IMR-90 (cell line): ENCODE data around the gene ANKRD10. TPM values are rescaled to one million over a fixed set of nuclear protein-coding genes. Genes with fewer than 3 reads are reported as not detected.

ENCODE experiments used
- ATAC-seq: fragments of 200-7000 bp; cut with Tn5 transposase; 2 replicates; pipeline ENCODE4 v1.9.1; 2020; ENCODE audit warnings: low read depth, mild to moderate bottlenecking, moderate library complexity
- BruUV-seq: library from RNA; stranded (reverse); fragments of 400-500 nt; replicated peaks from 2 replicates; lab custom pipeline; 2021; lab: Mats Ljungman, UMichigan
- CTCF ChIA-PET: fragments of 300-600 bp; formaldehyde crosslinking; extraction: SDS; loops from one replicate; lab custom pipeline; 2021; ENCODE audit warnings: antibody characterized with exemption; lab: Yijun Ruan, JAX
- POLR2A ChIA-PET: fragments of 300-600 bp; sonication (Branson Sonifier 250); formaldehyde crosslinking; loops from one replicate; lab custom pipeline; 2022; ENCODE audit warnings: antibody characterized with exemption; ENCODE audit not compliant: unreplicated experiment; lab: Charles Lee
- DNase-seq: peaks from one replicate; pipeline ENCODE4 v3.0.0; 2013
- H2AFZ ChIP-seq: replicated peaks from 2 replicates; pipeline ENCODE3; 2013; ENCODE audit warnings: low read length, mild to moderate bottlenecking; ENCODE audit not compliant: poor library complexity
- H2AK5ac ChIP-seq: 2 replicates; pipeline ENCODE4 v1.6.1; 2013; ENCODE audit warnings: low read depth, low read length, inconsistent platforms
- H2AK9ac ChIP-seq: replicated peaks from 2 replicates; pipeline ENCODE3; 2013; ENCODE audit warnings: mild to moderate bottlenecking, low read depth, low read length, moderate library complexity; ENCODE audit not compliant: poor library complexity
- H2BK120ac ChIP-seq: 2 replicates; pipeline ENCODE4 v1.6.1; 2013; ENCODE audit warnings: low read depth, low read length, inconsistent platforms
- H2BK15ac ChIP-seq: 3 replicates; pipeline ENCODE4 v1.6.1; 2013; ENCODE audit warnings: low read depth, low read length, inconsistent platforms
- H2BK20ac ChIP-seq: 2 replicates; pipeline ENCODE4 v1.6.1; 2013; ENCODE audit warnings: low read depth, mild to moderate bottlenecking, inconsistent platforms, low read length, moderate library complexity
- H2BK5ac ChIP-seq: 2 replicates; pipeline ENCODE4 v1.6.1; 2013; ENCODE audit warnings: mild to moderate bottlenecking, low read depth, low read length, inconsistent platforms; ENCODE audit not compliant: poor library complexity, severe bottlenecking
- H3K14ac ChIP-seq: replicated peaks from 2 replicates; pipeline ENCODE4 v1.6.1; 2013; ENCODE audit warnings: low read depth, low read length, inconsistent platforms
- H3K18ac ChIP-seq: 2 replicates; pipeline ENCODE4 v1.6.1; 2013; ENCODE audit warnings: low read depth, low read length, control low read depth
- H3K23ac ChIP-seq: 2 replicates; pipeline ENCODE4 v1.6.1; 2013; ENCODE audit warnings: low read depth, low read length, inconsistent platforms
- H3K27ac ChIP-seq: 2 replicates; pipeline ENCODE4 v1.5.1; 2013; ENCODE audit warnings: mild to moderate bottlenecking, control low read depth, low read length; ENCODE audit not compliant: insufficient read depth
- H3K27me3 ChIP-seq: 2 replicates; pipeline ENCODE4 v1.6.1; 2013; ENCODE audit warnings: low read length; ENCODE audit not compliant: control insufficient read depth, insufficient read depth
- H3K36me3 ChIP-seq: 2 replicates; pipeline ENCODE4 v1.6.1; 2013; ENCODE audit warnings: low read length, mixed read lengths; ENCODE audit not compliant: control insufficient read depth, insufficient read depth
- H3K4ac ChIP-seq: 2 replicates; pipeline ENCODE4 v1.6.1; 2013; ENCODE audit warnings: low read depth, low read length, inconsistent platforms
- H3K4me1 ChIP-seq: 2 replicates; pipeline ENCODE4 v1.6.1; 2013; ENCODE audit warnings: low read length, mixed read lengths; ENCODE audit not compliant: control insufficient read depth, insufficient read depth
- H3K4me2 ChIP-seq: 2 replicates; pipeline ENCODE4 v1.6.1; 2013; ENCODE audit warnings: low read depth, mild to moderate bottlenecking, control low read depth, low read length, moderate library complexity
- H3K4me3 ChIP-seq: 2 replicates; pipeline ENCODE4 v1.5.1; 2013; ENCODE audit warnings: low read depth, mild to moderate bottlenecking, control low read depth, low read length, moderate library complexity; ENCODE audit not compliant: insufficient read depth
- H3K56ac ChIP-seq: 2 replicates; pipeline ENCODE4 v1.6.1; 2013; ENCODE audit warnings: low read length, inconsistent platforms; ENCODE audit not compliant: insufficient read depth; ENCODE audit errors: extremely low read depth
- H3K79me1 ChIP-seq, 2 experiments: 2 replicates each; pipeline ENCODE4 v1.6.1; 2013; ENCODE audit warnings: low read length in 2 of 2, inconsistent platforms in 1 of 2, low read depth in 1 of 2
- H3K9ac ChIP-seq: 2 replicates; pipeline ENCODE4 v1.6.1; 2013; ENCODE audit warnings: low read depth, low read length, control low read depth
- H3K9me1 ChIP-seq: 2 replicates; pipeline ENCODE4 v1.6.1; 2013; ENCODE audit warnings: low read length, inconsistent platforms; ENCODE audit not compliant: insufficient read depth
- H3K9me3 ChIP-seq: 2 replicates; pipeline ENCODE4 v1.6.1; 2013; ENCODE audit warnings: low read length; ENCODE audit not compliant: control insufficient read depth, insufficient read depth
- H4K20me1 ChIP-seq: 2 replicates; pipeline ENCODE4 v1.6.1; 2013; ENCODE audit warnings: low read length, inconsistent platforms; ENCODE audit not compliant: insufficient read depth
- H4K5ac ChIP-seq: 2 replicates; pipeline ENCODE4 v1.6.1; 2013; ENCODE audit warnings: mild to moderate bottlenecking, low read depth, low read length, control low read depth
- H4K8ac ChIP-seq, 2 experiments: 2 replicates each; pipeline ENCODE4 v1.6.1; 2013; ENCODE audit warnings: low read depth in 2 of 2, low read length in 2 of 2, control low read depth in 1 of 2, inconsistent platforms in 1 of 2
- H4K91ac ChIP-seq: 2 replicates; pipeline ENCODE4 v1.6.1; 2013; ENCODE audit warnings: low read depth, low read length, inconsistent platforms; ENCODE audit not compliant: insufficient read depth
- BHLHE40 ChIP-seq: fragments of 150-350 bp; IDR thresholded peaks from 2 replicates; pipeline ENCODE4 v1.6.1; 2016; ENCODE audit warnings: mild to moderate bottlenecking, low read depth, low read length
- CEBPB ChIP-seq: IDR thresholded peaks from 2 replicates; pipeline ENCODE4 v1.6.1; 2012; ENCODE audit warnings: low read depth, low read length, improper control_type of control experiment
- CHD1 ChIP-seq: IDR thresholded peaks from 2 replicates; pipeline ENCODE4 v1.6.1; 2012; ENCODE audit warnings: low read depth, low read length, improper control_type of control experiment
- CTCF ChIP-seq: conservative IDR thresholded peaks from 2 replicates; pipeline ENCODE4 v1.5.1; 2012; ENCODE audit warnings: mild to moderate bottlenecking, low read depth, low read length, improper control_type of control experiment
- ELK1 ChIP-seq: fragments of 150-350 bp; IDR thresholded peaks from 2 replicates; pipeline ENCODE4 v1.6.1; 2016; ENCODE audit warnings: low read depth, mild to moderate bottlenecking, low read length, moderate library complexity, borderline replicate concordance
- FOS ChIP-seq: fragments of 150-350 bp; IDR thresholded peaks from 2 replicates; pipeline ENCODE4 v1.6.1; 2016; ENCODE audit warnings: low read depth, low read length
- MAFK ChIP-seq: IDR thresholded peaks from 2 replicates; pipeline ENCODE4 v1.6.1; 2012; ENCODE audit warnings: low read depth, low read length, improper control_type of control experiment
- MAZ ChIP-seq: IDR thresholded peaks from 2 replicates; pipeline ENCODE4 v1.6.1; 2012; ENCODE audit warnings: low read depth, mild to moderate bottlenecking, low read length, improper control_type of control experiment, moderate library complexity, borderline replicate concordance
- MXI1 ChIP-seq: IDR thresholded peaks from 2 replicates; pipeline ENCODE4 v1.6.1; 2012; ENCODE audit warnings: low read depth, mild to moderate bottlenecking, low read length, moderate library complexity, borderline replicate concordance
- NFE2L2 ChIP-seq: fragments of 150-350 bp; IDR thresholded peaks from 2 replicates; pipeline ENCODE4 v1.6.1; 2016; ENCODE audit warnings: low read depth, mild to moderate bottlenecking, low read length
- POLR2A ChIP-seq: IDR thresholded peaks from 2 replicates; pipeline ENCODE4 v1.6.1; 2012; ENCODE audit warnings: mild to moderate bottlenecking, low read depth, low read length
- RAD21 ChIP-seq: IDR thresholded peaks from 2 replicates; pipeline ENCODE4 v1.6.1; 2012; ENCODE audit warnings: low read length, improper control_type of control experiment
- RCOR1 ChIP-seq: IDR thresholded peaks from 2 replicates; pipeline ENCODE4 v1.6.1; 2012; ENCODE audit warnings: mild to moderate bottlenecking, low read length, improper control_type of control experiment; ENCODE audit not compliant: insufficient replicate concordance
- RFX5 ChIP-seq: IDR thresholded peaks from 2 replicates; pipeline ENCODE4 v1.8.0; 2012; ENCODE audit warnings: low read depth, mild to moderate bottlenecking, low read length, moderate library complexity
- SMC3 ChIP-seq: fragments of 150-350 bp; IDR thresholded peaks from 2 replicates; pipeline ENCODE4 v1.6.1; 2016; ENCODE audit warnings: low read depth, mild to moderate bottlenecking, antibody characterized with exemption, low read length, moderate library complexity
- USF2 ChIP-seq: fragments of 150-350 bp; IDR thresholded peaks from 2 replicates; pipeline ENCODE4 v1.6.1; 2017; ENCODE audit warnings: mild to moderate bottlenecking, antibody characterized with exemption, low read length, low read depth
- WGBS, 2 experiments: methylation state at CpG; one replicate each; pipeline versions ENCODE4 v1.1.5 to v1.1.7; 2013; ENCODE audit warnings: missing lambda C conversion rate in 2 of 2; ENCODE audit not compliant: insufficient read length in 1 of 2; ENCODE audit errors: extremely low coverage in 2 of 2; 5-methylcytosine and 5-hydroxymethylcytosine counted together
- dilution Hi-C: fragments of 300-500 bp; cut with HindIII; formaldehyde crosslinking; loops from one replicate; pipeline ENCODE4 v1.14.3; 2018; ENCODE audit warnings: low sequenced_read_pairs; ENCODE audit not compliant: unreplicated experiment
- in situ Hi-C: fragments of 300-500 bp; cut with MboI; formaldehyde crosslinking; loops from 3 replicates; pipeline ENCODE4 v1.14.3; 2019; ENCODE audit warnings: low sequenced_read_pairs, inconsistent platforms, mixed read lengths
- intact Hi-C: fragments of 100-400 bp; cut with micrococcal nuclease; formaldehyde crosslinking; loops from 2 replicates; pipeline ENCODE4 v1.10.0; 2022
- polyA plus RNA-seq, 3 experiments: library from polyadenylated mRNA; depleted of rRNA; stranded (reverse); fragments of >200 nt; gene quantifications; 2 replicates each; pipeline ENCODE4 v1.2.3, GENCODE V29; 2012; ENCODE audit warnings: low replicate concordance in 1 of 3
- total RNA-seq: library from RNA; depleted of rRNA; stranded (reverse); fragments of >200 nt; gene quantifications from 2 replicates; pipeline ENCODE4 v1.2.3, GENCODE V29; 2012

Gene ANKRD10
- total and polyA plus RNA-seq, 2 of the 4 experiments (the other 2 are of a cell fraction): 18.3 to 31.1 TPM

- in situ Hi-C loops (no loop called here), dilution Hi-C loops (no loop called here), intact Hi-C loops (no loop called here)
- no TSS peak for BruUV-seq
- Histone ChIP-seq H4K8ac (no peak overlapping the region), H2BK20ac (no peak overlapping the region), H3K9me1 (no peaks in the 10 kb centered on the region), H2AK5ac (no peak overlapping the region), H3K27me3 (peaks cover 44% of the 10 kb centered on the region), H3K9ac (no peak overlapping the region), H2AFZ (no peak overlapping the region), H2BK120ac (no peak overlapping the region), H2BK5ac (no peak overlapping the region), H4K91ac (no peak overlapping the region), H3K18ac (no peak overlapping the region), H3K9me3 (no peaks in the 10 kb centered on the region), H3K36me3 (no peaks in the 10 kb centered on the region), H3K14ac (no peak overlapping the region), H3K23ac (no peak overlapping the region), H3K4me2 (no peak overlapping the region), H3K4me1 (no peaks in the 10 kb centered on the region), H2AK9ac (no peak overlapping the region), H3K4me3 (no peak overlapping the region), H3K27ac (no peak overlapping the region), H3K56ac (no peak overlapping the region; the same call in 1 of the 2 replicates), H4K20me1 (no peaks in the 10 kb centered on the region), H2BK15ac (no peak overlapping the region), H3K4ac (no peak overlapping the region), H3K79me1 (no peaks in the 10 kb centered on the region), H4K5ac (no peak overlapping the region)
- CTCF ChIA-PET: no interaction called here
- TF ChIP-seq MAZ (no peak), USF2 (no peak), MXI1 (no peak), RAD21 (no peak), NFE2L2 (no peak), CTCF (no peak), POLR2A (no peak), CHD1 (no peak), BHLHE40 (no peak), ELK1 (no peak), FOS (no peak), MAFK (no peak), RFX5 (no peak), CEBPB (no peak), SMC3 (no peak), RCOR1 (no peak)
- POLR2A ChIA-PET: no interaction called here
- ATAC-seq: no peak
- no peak for DNase-seq
- WGBS, 2 experiments: 71% methylated on average over 2 of the region's 16 CpGs; no CpG with 5 or more reads in 1 of the 2 experiments
These were observed 84.5 kb downstream of the ANKRD10 start for GRCh38 chr13:110830331-110830730.
